Panc1 (cell line): Measurements from ENCODE around the gene ADCY7. TPM values are rescaled to one million over a fixed set of nuclear protein-coding genes. Genes with fewer than 3 reads are reported as not detected.

Source experiments
- ATAC-seq: fragments of 200-7000 bp; cut with Tn5 transposase; 2 replicates; pipeline ENCODE4 v1.9.1; 2020; ENCODE audit warnings: mild to moderate bottlenecking, moderate library complexity
- BruUV-seq: library from RNA; stranded (reverse); fragments of 400-500 nt; replicated peaks from 2 replicates; lab custom pipeline; 2021; lab: Mats Ljungman, UMichigan
- CTCF ChIA-PET: fragments of 300-600 bp; sonication (Branson Sonifier 250); formaldehyde crosslinking; loops from one replicate; lab custom pipeline; 2022; ENCODE audit warnings: antibody characterized with exemption; lab: Charles Lee
- POLR2A ChIA-PET: fragments of 300-600 bp; sonication (Branson Sonifier 250); formaldehyde crosslinking; loops from one replicate; lab custom pipeline; 2022; ENCODE audit warnings: antibody characterized with exemption; lab: Charles Lee
- DNase-seq: peaks from one replicate; pipeline ENCODE4 v3.0.0-alpha.2; 2010; ENCODE audit warnings: low read depth, low spot score
- H3K27ac ChIP-seq: 2 replicates; pipeline ENCODE4 v1.5.1; 2011; ENCODE audit warnings: mild to moderate bottlenecking, low read length, inconsistent platforms
- H3K27me3 ChIP-seq: fragments of 200-500 bp; sonication (Bioruptor generic); 2 replicates; pipeline ENCODE4 v1.6.0; 2014; ENCODE audit warnings: low read length, inconsistent platforms; ENCODE audit not compliant: control insufficient read depth, insufficient read depth
- H3K36me3 ChIP-seq: fragments of 200-500 bp; sonication (Bioruptor generic); 2 replicates; pipeline ENCODE4 v1.5.1; 2014; ENCODE audit warnings: inconsistent platforms, mild to moderate bottlenecking, low read length, moderate library complexity; ENCODE audit not compliant: control insufficient read depth, insufficient read depth
- H3K4me1 ChIP-seq: 2 replicates; pipeline ENCODE4 v1.5.1; 2011; ENCODE audit warnings: inconsistent platforms, mild to moderate bottlenecking, low read length, moderate library complexity; ENCODE audit not compliant: control insufficient read depth, insufficient read depth
- H3K4me3 ChIP-seq, 2 experiments: 2 replicates each; pipeline ENCODE4 v1.5.1; 2011 to 2012; ENCODE audit warnings: low read depth in 2 of 2, low read length in 2 of 2, mild to moderate bottlenecking in 2 of 2, inconsistent platforms in 1 of 2, moderate library complexity in 1 of 2
- H3K9me3 ChIP-seq: fragments of 200-500 bp; sonication (Bioruptor generic); 2 replicates; pipeline ENCODE4 v1.5.1; 2014; ENCODE audit warnings: low read depth, mild to moderate bottlenecking, inconsistent platforms, low read length, moderate library complexity; ENCODE audit not compliant: control insufficient read depth, insufficient read depth
- POLR2AphosphoS5 ChIP-seq: IDR thresholded peaks from 2 replicates; pipeline ENCODE4 v1.6.1; 2012; ENCODE audit warnings: mild to moderate bottlenecking, low read depth, low read length, moderate library complexity
- SIN3A ChIP-seq: IDR thresholded peaks from 2 replicates; pipeline ENCODE4 v1.6.1; 2012; ENCODE audit warnings: low read depth, mild to moderate bottlenecking, low read length, moderate library complexity, borderline replicate concordance; ENCODE audit not compliant: insufficient read depth
- TCF7L2 ChIP-seq: IDR thresholded peaks from 2 replicates; pipeline ENCODE4 v1.6.1; 2011; ENCODE audit warnings: mild to moderate bottlenecking, low read depth, low read length, inconsistent platforms
- in situ Hi-C: cut with HindIII; loops from 2 replicates; pipeline ENCODE4 v1.10.0; 2016; ENCODE audit warnings: low sequenced_read_pairs, low pct_unique_long_range_greater_than_20kb
- intact Hi-C: fragments of 100-400 bp; cut with micrococcal nuclease; formaldehyde crosslinking; loops from one replicate; pipeline ENCODE4 v1.10.0; 2022; ENCODE audit not compliant: unreplicated experiment
- total RNA-seq: library from RNA; stranded (reverse); gene quantifications from one replicate; pipeline ENCODE4 v1.2.1, GENCODE V29; 2021; ENCODE audit not compliant: unreplicated experiment
- TF ChIP-seq, protein P1 (sequence below): fragments of 450-650 bp; IDR thresholded peaks from 2 replicates; pipeline ENCODE4 v1.5.1; 2017; ENCODE audit warnings: mild to moderate bottlenecking
- TF ChIP-seq, protein P2 (sequence below), 2 experiments: IDR thresholded peaks; 2 replicates each; pipeline ENCODE4 v1.6.1; 2011 to 2012; ENCODE audit warnings: low read depth in 2 of 2, control low read depth in 1 of 2, low read length in 1 of 2, mild to moderate bottlenecking in 1 of 2, moderate library complexity in 1 of 2; ENCODE audit not compliant: insufficient read depth in 1 of 2

ADCY7 gene
- total RNA-seq, 1 experiment from 2014 or later, result 6.3 TPM

- CTCF ChIA-PET, result no interaction called here
- H3K27ac ChIP-seq, result no peak overlapping the region
- no peak for DNase-seq
- no peaks in the 10 kb centered on the region for H3K36me3 ChIP-seq
- in situ Hi-C loops, result no loop called here
- ATAC-seq, result peak; percentile 69
- H3K4me3 ChIP-seq, result no peak overlapping the region
- POLR2A ChIA-PET, result no interaction called here
- H3K9me3 ChIP-seq, result no peaks in the 10 kb centered on the region
- intact Hi-C loops, result no loop called here
- BruUV-seq, result no TSS peak
- peaks cover 6% of the 10 kb centered on the region; the same call in 1 of the 2 replicates for H3K4me1 ChIP-seq
- no peaks in the 10 kb centered on the region for H3K27me3 ChIP-seq
- no peak for TF ChIP-seq POLR2AphosphoS5
- TF ChIP-seq, protein P1, sequence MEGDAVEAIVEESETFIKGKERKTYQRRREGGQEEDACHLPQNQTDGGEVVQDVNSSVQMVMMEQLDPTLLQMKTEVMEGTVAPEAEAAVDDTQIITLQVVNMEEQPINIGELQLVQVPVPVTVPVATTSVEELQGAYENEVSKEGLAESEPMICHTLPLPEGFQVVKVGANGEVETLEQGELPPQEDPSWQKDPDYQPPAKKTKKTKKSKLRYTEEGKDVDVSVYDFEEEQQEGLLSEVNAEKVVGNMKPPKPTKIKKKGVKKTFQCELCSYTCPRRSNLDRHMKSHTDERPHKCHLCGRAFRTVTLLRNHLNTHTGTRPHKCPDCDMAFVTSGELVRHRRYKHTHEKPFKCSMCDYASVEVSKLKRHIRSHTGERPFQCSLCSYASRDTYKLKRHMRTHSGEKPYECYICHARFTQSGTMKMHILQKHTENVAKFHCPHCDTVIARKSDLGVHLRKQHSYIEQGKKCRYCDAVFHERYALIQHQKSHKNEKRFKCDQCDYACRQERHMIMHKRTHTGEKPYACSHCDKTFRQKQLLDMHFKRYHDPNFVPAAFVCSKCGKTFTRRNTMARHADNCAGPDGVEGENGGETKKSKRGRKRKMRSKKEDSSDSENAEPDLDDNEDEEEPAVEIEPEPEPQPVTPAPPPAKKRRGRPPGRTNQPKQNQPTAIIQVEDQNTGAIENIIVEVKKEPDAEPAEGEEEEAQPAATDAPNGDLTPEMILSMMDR, result no peak; the same call in 1 of the 2 replicates
- TF ChIP-seq TCF7L2, result no peak
- TF ChIP-seq, protein P2, sequence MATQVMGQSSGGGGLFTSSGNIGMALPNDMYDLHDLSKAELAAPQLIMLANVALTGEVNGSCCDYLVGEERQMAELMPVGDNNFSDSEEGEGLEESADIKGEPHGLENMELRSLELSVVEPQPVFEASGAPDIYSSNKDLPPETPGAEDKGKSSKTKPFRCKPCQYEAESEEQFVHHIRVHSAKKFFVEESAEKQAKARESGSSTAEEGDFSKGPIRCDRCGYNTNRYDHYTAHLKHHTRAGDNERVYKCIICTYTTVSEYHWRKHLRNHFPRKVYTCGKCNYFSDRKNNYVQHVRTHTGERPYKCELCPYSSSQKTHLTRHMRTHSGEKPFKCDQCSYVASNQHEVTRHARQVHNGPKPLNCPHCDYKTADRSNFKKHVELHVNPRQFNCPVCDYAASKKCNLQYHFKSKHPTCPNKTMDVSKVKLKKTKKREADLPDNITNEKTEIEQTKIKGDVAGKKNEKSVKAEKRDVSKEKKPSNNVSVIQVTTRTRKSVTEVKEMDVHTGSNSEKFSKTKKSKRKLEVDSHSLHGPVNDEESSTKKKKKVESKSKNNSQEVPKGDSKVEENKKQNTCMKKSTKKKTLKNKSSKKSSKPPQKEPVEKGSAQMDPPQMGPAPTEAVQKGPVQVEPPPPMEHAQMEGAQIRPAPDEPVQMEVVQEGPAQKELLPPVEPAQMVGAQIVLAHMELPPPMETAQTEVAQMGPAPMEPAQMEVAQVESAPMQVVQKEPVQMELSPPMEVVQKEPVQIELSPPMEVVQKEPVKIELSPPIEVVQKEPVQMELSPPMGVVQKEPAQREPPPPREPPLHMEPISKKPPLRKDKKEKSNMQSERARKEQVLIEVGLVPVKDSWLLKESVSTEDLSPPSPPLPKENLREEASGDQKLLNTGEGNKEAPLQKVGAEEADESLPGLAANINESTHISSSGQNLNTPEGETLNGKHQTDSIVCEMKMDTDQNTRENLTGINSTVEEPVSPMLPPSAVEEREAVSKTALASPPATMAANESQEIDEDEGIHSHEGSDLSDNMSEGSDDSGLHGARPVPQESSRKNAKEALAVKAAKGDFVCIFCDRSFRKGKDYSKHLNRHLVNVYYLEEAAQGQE (IDR thresholded peaks at IDR 0.05; ENCODE audit: insufficient read depth in 1 of 2, low read depth in 2 of 2, low read length in 1 of 2), result no peak
- TF ChIP-seq SIN3A, result no peak
Observed at GRCh38 chr16:50265260-50265659, 1.1 kb upstream of the ADCY7 start.

DNA sequence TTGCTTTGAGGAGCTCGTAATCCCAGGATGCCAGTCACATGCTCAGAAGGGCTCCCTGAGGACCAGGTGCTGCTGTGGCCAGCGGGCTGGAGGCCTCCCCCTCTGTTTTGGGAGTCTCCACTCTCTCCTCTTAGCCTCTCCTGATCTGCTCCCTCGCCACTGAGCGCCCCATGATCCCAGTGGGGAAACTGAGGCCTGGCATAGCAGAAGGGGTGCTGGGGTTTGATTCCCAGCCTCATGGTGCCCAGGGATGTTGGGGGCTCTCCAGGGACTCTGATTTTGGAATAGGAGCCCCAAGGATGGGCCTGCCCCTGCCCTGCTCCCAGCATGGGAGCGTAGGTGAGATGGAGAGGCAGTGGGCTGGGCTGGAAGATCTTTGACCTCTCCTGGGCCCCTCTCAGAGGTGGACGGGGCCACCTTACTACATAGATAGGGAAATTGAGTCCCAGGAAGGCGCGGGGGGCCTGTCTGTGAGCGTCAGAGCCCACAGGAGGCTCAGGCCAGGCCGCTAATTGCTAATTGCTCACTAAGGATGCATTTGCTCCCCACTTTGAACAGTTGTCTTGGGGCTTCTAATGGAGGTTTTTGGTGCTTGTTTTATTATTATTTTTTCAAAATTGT, 525 bp upstream of the ADCY7 start:
- CTCF ChIA-PET, result no interaction called here
- peak overlapping the region in 1 of 2 experiments; percentile 38; a peak in 3 of 4 replicates for H3K4me3 ChIP-seq
- POLR2A ChIA-PET, result no interaction called here

More for the DNA sequence above, 525 bp upstream of the ADCY7 start:
- DNase-seq (no peak), ATAC-seq (no peak)
- Histone ChIP-seq H3K4me1 (peaks cover 6% of the 10 kb centered on the region; the same call in 1 of the 2 replicates), H3K36me3 (no peaks in the 10 kb centered on the region), H3K27me3 (no peaks in the 10 kb centered on the region), H3K27ac (no peak overlapping the region), H3K9me3 (no peaks in the 10 kb centered on the region)
- BruUV-seq, result no TSS peak
- TF ChIP-seq, protein P1, result no peak
- TF ChIP-seq SIN3A (no peak), TCF7L2 (no peak), POLR2AphosphoS5 (no peak)
- TF ChIP-seq, protein P2 (IDR thresholded peaks at IDR 0.05; ENCODE audit: insufficient read depth in 1 of 2, low read depth in 2 of 2, low read length in 1 of 2), result no peak
- in situ Hi-C loops (no loop called here), intact Hi-C loops (no loop called here)
